GM12873 (cell line): Measurements from ENCODE around the gene FILIP1L.

Source experiments
- CTCF ChIP-seq: IDR thresholded peaks from 2 replicates; pipeline ENCODE4 v1.5.1; 2012; ENCODE audit warnings: low read depth, mild to moderate bottlenecking, moderate library complexity, low read length, control low read depth; ENCODE audit not compliant: insufficient read depth; ENCODE audit errors: missing control alignments

FILIP1L gene

GRCh38 chr3:99863588-99863987 lies 250.7 kb downstream of the FILIP1L start:
- no peak for TF ChIP-seq CTCF

- TF ChIP-seq CTCF = no peak
Observed at GRCh38 chr3:99863002-99863401, 251.3 kb downstream of the FILIP1L start.

GRCh38 chr3:99862208-99862607 lies 252.1 kb downstream of the FILIP1L start:
- no peak for TF ChIP-seq CTCF

- TF ChIP-seq CTCF = no peak
Observed at GRCh38 chr3:99861216-99861615, 253.1 kb downstream of the FILIP1L start.

- no peak for TF ChIP-seq CTCF
Observed at GRCh38 chr3:99859825-99860224, 254.5 kb downstream of the FILIP1L start.

GRCh38 chr3:99858469-99858868 lies 255.8 kb downstream of the FILIP1L start:
- no peak for TF ChIP-seq CTCF

- TF ChIP-seq CTCF = no peak
Observed at GRCh38 chr3:99857278-99857677, 257.0 kb downstream of the FILIP1L start.
